ENCODE measurements around the gene XKR3. TPM values are rescaled to one million over a fixed set of nuclear protein-coding genes. Genes with fewer than 3 reads are reported as not detected.
"Not testable (repeated sequence)": the region's sequence is repeated elsewhere in the genome, so short reads cannot be mapped to it uniquely, and the experiment has no call there.

XKR3 gene
- total RNA-seq, 1 donor from 2014 or later = not detected

GRCh38 chr22:16749282-16749681 is 75.9 kb downstream of the XKR3 start:
- DNase-seq (ENCODE audit: extremely low read depth, low read depth, low spot score) = not testable (repeated sequence)

- DNase-seq (ENCODE audit: extremely low read depth, low read depth, low spot score) = not testable (repeated sequence)
Observed at GRCh38 chr22:16748160-16748929, 76.9 kb downstream of the XKR3 start.

- DNase-seq (ENCODE audit: extremely low read depth, low read depth, low spot score) = not testable (repeated sequence)
Observed at GRCh38 chr22:16747266-16748159, 77.7 kb downstream of the XKR3 start.

- not testable (repeated sequence) for DNase-seq (ENCODE audit: extremely low read depth, low read depth, low spot score)
Observed at GRCh38 chr22:16734271-16734670, 90.9 kb downstream of the XKR3 start.

Other genes with a start within 250 kb of the XKR3 start
- not detected in 2 replicates for gene CCT8L2, start 232.6 kb downstream of the XKR3 start, total RNA-seq
- not detected in 2 replicates for gene GAB4, start 182.8 kb upstream of the XKR3 start, total RNA-seq

All from glomerular endothelial cell (primary cell).